ENCODE data around the gene GDI1.

GDI1 gene

DNA sequence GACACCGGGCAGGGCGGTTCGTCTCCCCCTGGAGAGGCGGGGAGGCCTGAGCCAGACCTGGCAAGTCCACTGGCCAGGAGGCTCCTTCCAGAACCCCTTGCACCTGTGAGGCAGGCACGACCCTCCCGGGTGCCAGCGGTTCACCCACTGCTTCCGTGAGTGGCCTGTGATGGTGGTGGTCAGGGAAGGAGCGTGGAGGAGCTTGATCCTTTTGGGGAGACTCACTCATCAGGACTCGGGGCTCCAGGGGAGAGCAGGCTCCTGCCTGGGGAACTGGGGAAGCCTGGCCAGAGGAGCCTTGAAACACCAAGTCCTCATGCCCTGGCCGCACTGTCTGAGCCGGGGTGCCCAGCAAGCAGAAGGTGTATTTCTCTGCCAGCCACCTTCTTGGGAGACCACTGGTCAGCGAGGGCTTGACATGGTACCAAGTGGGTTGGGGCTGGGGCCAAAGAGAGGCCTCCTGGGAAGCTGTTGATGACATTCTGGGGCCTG lies 7.8 kb downstream of the GDI1 start:
- Histone ChIP-seq H3K27ac (ENCODE audit: low read depth in 2 of 2, low read length in 2 of 2) (peak overlapping the region; percentile 68 to 74), H3K4me3 (ENCODE audit: low read length in 2 of 2) (peak overlapping the region; percentile 62 to 66), H3K36me3 (ENCODE audit: control insufficient read depth in 2 of 2, insufficient read depth in 2 of 2, low read length in 2 of 2) (peaks cover 15 to 16% of the 10 kb centered on the region in 2 donors), H3K4me1 (ENCODE audit: control insufficient read depth in 2 of 2, insufficient read depth in 2 of 2, low read length in 2 of 2) (peaks cover 7 to 10% of the 10 kb centered on the region in 2 donors), H3K9me3 (ENCODE audit: control insufficient read depth in 2 of 2, low read length in 2 of 2) (no peaks in the 10 kb centered on the region), H3K27me3 (ENCODE audit: control insufficient read depth in 2 of 2, insufficient read depth in 2 of 2, low read length in 2 of 2) (no peaks in the 10 kb centered on the region), H3K9ac (ENCODE audit: low read depth in 1 of 2, low read length in 2 of 2) (peak overlapping the region; percentile 63 to 86)

DNA sequence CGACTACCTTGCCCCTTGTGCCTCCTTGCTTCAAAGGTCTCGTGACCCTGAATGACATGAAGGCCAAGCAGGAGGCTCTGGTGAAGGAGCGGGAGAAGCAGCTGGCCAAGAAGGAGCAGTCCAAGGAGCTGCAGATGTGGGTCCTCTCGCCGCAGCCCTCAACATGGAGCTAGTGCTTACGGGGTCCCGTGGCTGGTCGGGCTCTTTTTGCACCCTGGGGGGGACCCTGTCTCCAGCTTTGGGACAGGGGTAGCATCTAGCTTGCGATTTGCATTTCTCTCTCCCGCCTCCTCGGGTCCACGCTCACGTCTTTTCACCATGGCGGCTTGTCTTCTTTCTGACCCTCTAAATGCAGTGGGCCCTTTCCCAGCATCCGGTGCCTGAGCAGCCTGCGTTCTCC lies 8.8 kb downstream of the GDI1 start:
- no peaks in the 10 kb centered on the region for H3K9me3 ChIP-seq (ENCODE audit: control insufficient read depth in 2 of 2, low read length in 2 of 2)
- no peak overlapping the region for H3K9ac ChIP-seq (ENCODE audit: low read depth in 1 of 2, low read length in 2 of 2)
- H3K4me1 ChIP-seq (ENCODE audit: control insufficient read depth in 2 of 2, insufficient read depth in 2 of 2, low read length in 2 of 2) = peaks cover 7 to 10% of the 10 kb centered on the region in 2 donors
- H3K4me3 ChIP-seq (ENCODE audit: low read length in 2 of 2) = no peak overlapping the region
- no peak overlapping the region for H3K27ac ChIP-seq (ENCODE audit: low read depth in 2 of 2, low read length in 2 of 2)
- H3K36me3 ChIP-seq (ENCODE audit: control insufficient read depth in 2 of 2, insufficient read depth in 2 of 2, low read length in 2 of 2) = peaks cover 16 to 22% of the 10 kb centered on the region in 2 donors
- H3K27me3 ChIP-seq (ENCODE audit: control insufficient read depth in 2 of 2, insufficient read depth in 2 of 2, low read length in 2 of 2) = no peaks in the 10 kb centered on the region

DNA sequence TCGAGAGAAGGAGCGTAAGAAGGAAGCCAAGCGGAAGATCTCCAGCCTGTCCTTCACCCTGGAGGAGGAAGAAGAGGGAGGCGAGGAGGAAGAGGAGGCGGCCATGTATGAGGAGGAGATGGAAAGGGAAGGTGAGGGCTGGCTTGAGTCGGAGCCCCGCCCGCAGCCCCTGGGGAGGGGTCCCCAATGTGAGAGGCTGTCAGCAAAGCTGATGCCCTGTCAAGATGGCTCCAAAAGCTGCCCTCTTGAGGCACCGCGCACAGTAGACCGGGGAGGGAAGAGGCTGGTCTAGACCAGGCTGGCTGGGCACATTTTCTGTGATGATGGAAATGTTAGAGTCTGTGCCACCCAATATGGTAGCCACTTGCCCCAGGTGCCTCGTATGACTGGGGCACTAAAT lies 9.5 kb downstream of the GDI1 start:
- peaks cover 15 to 22% of the 10 kb centered on the region in 2 donors for H3K36me3 ChIP-seq (ENCODE audit: control insufficient read depth in 2 of 2, insufficient read depth in 2 of 2, low read length in 2 of 2)
- H3K9ac ChIP-seq (ENCODE audit: low read depth in 1 of 2, low read length in 2 of 2) = no peak overlapping the region
- peaks cover 7 to 10% of the 10 kb centered on the region in 2 donors for H3K4me1 ChIP-seq (ENCODE audit: control insufficient read depth in 2 of 2, insufficient read depth in 2 of 2, low read length in 2 of 2)
- no peak overlapping the region for H3K27ac ChIP-seq (ENCODE audit: low read depth in 2 of 2, low read length in 2 of 2)
- no peaks in the 10 kb centered on the region for H3K27me3 ChIP-seq (ENCODE audit: control insufficient read depth in 2 of 2, insufficient read depth in 2 of 2, low read length in 2 of 2)
- H3K4me3 ChIP-seq (ENCODE audit: low read length in 2 of 2) = no peak overlapping the region
- H3K9me3 ChIP-seq (ENCODE audit: control insufficient read depth in 2 of 2, low read length in 2 of 2) = no peaks in the 10 kb centered on the region

DNA sequence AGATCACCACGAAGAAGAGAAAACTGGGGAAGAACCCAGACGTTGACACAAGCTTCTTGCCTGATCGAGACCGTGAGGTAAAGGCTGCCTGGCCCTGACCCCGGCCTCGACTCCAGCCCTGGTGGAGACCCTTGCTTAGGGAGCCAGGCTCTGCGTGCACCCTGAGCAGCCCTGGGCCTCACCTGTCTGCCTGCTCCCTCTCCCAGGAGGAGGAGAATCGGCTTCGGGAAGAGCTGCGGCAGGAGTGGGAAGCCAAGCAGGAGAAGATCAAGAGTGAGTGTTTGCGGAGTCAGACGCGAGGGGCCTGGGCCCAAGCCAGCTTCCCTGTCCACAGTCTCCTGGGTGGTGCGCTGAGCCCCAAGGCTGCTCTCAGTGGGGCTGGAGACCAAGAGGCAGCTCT lies 11.5 kb downstream of the GDI1 start:
- peaks cover 9 to 16% of the 10 kb centered on the region in 2 donors for H3K36me3 ChIP-seq (ENCODE audit: control insufficient read depth in 2 of 2, insufficient read depth in 2 of 2, low read length in 2 of 2)
- no peak overlapping the region for H3K4me3 ChIP-seq (ENCODE audit: low read length in 2 of 2)
- H3K9ac ChIP-seq (ENCODE audit: low read depth in 1 of 2, low read length in 2 of 2) = no peak overlapping the region
- H3K9me3 ChIP-seq (ENCODE audit: control insufficient read depth in 2 of 2, low read length in 2 of 2) = no peaks in the 10 kb centered on the region
- no peaks in the 10 kb centered on the region for H3K27me3 ChIP-seq (ENCODE audit: control insufficient read depth in 2 of 2, insufficient read depth in 2 of 2, low read length in 2 of 2)
- H3K27ac ChIP-seq (ENCODE audit: low read depth in 2 of 2, low read length in 2 of 2) = no peak overlapping the region
- H3K4me1 ChIP-seq (ENCODE audit: control insufficient read depth in 2 of 2, insufficient read depth in 2 of 2, low read length in 2 of 2) = peaks cover 7 to 10% of the 10 kb centered on the region in 2 donors

DNA sequence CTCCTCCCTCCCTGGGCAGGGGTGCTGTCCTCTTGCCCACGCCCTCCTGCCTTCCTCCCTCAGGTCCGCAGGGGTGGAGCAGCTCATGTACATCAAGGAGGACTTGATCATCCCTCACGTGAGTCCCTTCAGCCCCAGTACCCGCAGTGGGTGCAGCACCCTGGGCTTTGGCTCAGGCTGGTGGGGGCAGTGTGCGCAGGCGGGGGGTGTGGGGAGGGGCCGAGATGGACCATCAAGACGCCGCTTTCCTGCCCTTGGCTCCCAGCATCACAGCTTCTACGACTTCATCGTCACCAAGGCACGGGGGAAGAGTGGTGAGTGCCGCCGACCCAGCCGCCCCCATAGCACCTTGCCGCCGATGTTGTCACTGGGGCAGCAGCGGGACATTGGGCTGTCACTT lies 12.7 kb downstream of the GDI1 start:
- Histone ChIP-seq H3K9me3 (ENCODE audit: control insufficient read depth in 2 of 2, low read length in 2 of 2) (no peaks in the 10 kb centered on the region), H3K9ac (ENCODE audit: low read depth in 1 of 2, low read length in 2 of 2) (no peak overlapping the region), H3K4me3 (ENCODE audit: low read length in 2 of 2) (no peak overlapping the region), H3K27me3 (ENCODE audit: control insufficient read depth in 2 of 2, insufficient read depth in 2 of 2, low read length in 2 of 2) (no peaks in the 10 kb centered on the region), H3K36me3 (ENCODE audit: control insufficient read depth in 2 of 2, insufficient read depth in 2 of 2, low read length in 2 of 2) (peaks cover 9 to 16% of the 10 kb centered on the region in 2 donors), H3K27ac (ENCODE audit: low read depth in 2 of 2, low read length in 2 of 2) (no peak overlapping the region), H3K4me1 (ENCODE audit: control insufficient read depth in 2 of 2, insufficient read depth in 2 of 2, low read length in 2 of 2) (peaks cover 4 to 8% of the 10 kb centered on the region in 2 donors)

DNA sequence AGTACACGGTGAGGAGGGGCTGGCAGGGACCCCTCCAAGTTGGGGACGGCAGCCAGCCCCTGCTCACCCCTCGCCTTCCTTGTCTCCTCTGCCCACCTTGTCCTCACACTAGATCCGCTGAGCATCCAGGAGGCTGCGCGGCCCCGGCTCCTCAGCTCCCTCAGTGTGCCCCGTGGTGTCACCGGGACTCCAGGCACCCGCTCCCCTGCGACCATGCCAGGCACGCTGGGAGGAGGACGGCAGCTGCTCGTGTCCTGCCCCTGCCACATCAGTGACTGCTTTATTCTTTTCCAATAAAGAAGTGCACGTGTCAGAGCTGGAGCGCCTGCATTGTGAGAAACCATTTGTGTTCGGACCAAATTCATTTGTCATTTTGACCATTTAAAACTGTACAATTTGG lies 13.4 kb downstream of the GDI1 start:
- H3K4me3 ChIP-seq (ENCODE audit: low read length in 2 of 2) = no peak overlapping the region
- no peak overlapping the region for H3K9ac ChIP-seq (ENCODE audit: low read depth in 1 of 2, low read length in 2 of 2)
- H3K4me1 ChIP-seq (ENCODE audit: control insufficient read depth in 2 of 2, insufficient read depth in 2 of 2, low read length in 2 of 2) = peaks cover 0 to 2% of the 10 kb centered on the region in 2 donors
- no peak overlapping the region for H3K27ac ChIP-seq (ENCODE audit: low read depth in 2 of 2, low read length in 2 of 2)
- peaks cover 9 to 16% of the 10 kb centered on the region in 2 donors for H3K36me3 ChIP-seq (ENCODE audit: control insufficient read depth in 2 of 2, insufficient read depth in 2 of 2, low read length in 2 of 2)
- no peaks in the 10 kb centered on the region for H3K27me3 ChIP-seq (ENCODE audit: control insufficient read depth in 2 of 2, insufficient read depth in 2 of 2, low read length in 2 of 2)
- H3K9me3 ChIP-seq (ENCODE audit: control insufficient read depth in 2 of 2, low read length in 2 of 2) = no peaks in the 10 kb centered on the region

DNA sequence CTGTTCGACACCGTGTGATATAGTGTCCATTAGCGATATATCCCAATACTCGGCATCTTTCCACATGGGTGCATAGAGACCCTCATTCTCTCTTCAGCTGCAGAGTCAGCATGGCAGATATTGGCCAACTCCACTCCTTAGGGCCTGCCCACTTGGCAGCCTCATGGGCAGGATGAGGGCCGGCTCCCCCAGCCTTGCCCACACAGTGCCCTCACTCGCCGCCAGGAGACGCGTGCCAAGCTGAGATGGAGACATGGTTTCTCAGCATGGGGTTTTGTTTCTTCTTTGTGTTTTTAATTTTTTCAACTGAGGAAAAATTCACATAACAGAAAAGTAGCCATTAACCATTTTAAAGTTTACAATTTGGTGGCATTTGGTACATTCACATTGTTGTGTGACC lies 15.9 kb downstream of the GDI1 start:
- no peak overlapping the region for H3K9ac ChIP-seq (ENCODE audit: low read depth in 1 of 2, low read length in 2 of 2)
- H3K27me3 ChIP-seq (ENCODE audit: control insufficient read depth in 2 of 2, insufficient read depth in 2 of 2, low read length in 2 of 2) = no peaks in the 10 kb centered on the region
- no peak overlapping the region for H3K4me3 ChIP-seq (ENCODE audit: low read length in 2 of 2)
- no peak overlapping the region for H3K27ac ChIP-seq (ENCODE audit: low read depth in 2 of 2, low read length in 2 of 2)
- no peaks in the 10 kb centered on the region for H3K9me3 ChIP-seq (ENCODE audit: control insufficient read depth in 2 of 2, low read length in 2 of 2)
- peaks cover 5 to 16% of the 10 kb centered on the region in 2 donors for H3K36me3 ChIP-seq (ENCODE audit: control insufficient read depth in 2 of 2, insufficient read depth in 2 of 2, low read length in 2 of 2)
- H3K4me1 ChIP-seq (ENCODE audit: control insufficient read depth in 2 of 2, insufficient read depth in 2 of 2, low read length in 2 of 2) = no peaks in the 10 kb centered on the region

DNA sequence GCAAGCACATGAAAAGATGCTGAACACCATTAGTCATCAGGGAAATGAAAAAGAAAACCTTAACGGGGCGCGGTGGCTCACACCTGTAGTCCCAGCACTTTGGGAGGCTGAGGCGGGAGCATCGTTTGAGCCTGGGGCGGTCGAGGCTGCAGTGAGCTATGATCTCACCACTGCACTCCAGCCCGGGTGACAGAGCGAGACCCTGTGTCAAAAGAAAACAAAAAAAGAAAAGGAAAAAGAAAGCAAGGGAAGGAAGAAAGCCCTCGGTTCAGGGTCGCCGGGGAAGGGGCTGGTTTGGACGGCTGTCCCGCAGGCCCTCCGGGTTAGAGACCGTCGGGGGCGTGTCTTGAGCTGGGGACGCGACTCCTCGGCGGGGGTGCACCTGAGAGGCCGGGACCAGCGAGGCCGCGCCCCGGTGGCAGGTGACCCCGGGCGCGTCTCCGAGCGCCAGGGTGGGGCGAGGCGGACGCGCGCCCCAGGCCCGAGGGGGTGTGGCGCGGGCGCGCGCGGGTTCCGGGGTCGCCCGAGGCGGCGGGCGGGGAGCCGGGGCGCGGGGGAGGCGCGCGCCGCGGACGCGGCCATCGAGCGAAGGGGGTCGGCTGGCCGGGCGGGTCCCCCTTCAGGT lies 20.6 kb downstream of the GDI1 start:
- H3K36me3 ChIP-seq (ENCODE audit: control insufficient read depth in 2 of 2, insufficient read depth in 2 of 2, low read length in 2 of 2) = peaks cover 0 to 6% of the 10 kb centered on the region in 2 donors
- peak overlapping the region in 1 of 2 donors; percentile 38 for H3K27ac ChIP-seq (ENCODE audit: low read depth in 2 of 2, low read length in 2 of 2)
- peak overlapping the region; percentile 43 to 47 for H3K9ac ChIP-seq (ENCODE audit: low read depth in 1 of 2, low read length in 2 of 2)

DNA sequence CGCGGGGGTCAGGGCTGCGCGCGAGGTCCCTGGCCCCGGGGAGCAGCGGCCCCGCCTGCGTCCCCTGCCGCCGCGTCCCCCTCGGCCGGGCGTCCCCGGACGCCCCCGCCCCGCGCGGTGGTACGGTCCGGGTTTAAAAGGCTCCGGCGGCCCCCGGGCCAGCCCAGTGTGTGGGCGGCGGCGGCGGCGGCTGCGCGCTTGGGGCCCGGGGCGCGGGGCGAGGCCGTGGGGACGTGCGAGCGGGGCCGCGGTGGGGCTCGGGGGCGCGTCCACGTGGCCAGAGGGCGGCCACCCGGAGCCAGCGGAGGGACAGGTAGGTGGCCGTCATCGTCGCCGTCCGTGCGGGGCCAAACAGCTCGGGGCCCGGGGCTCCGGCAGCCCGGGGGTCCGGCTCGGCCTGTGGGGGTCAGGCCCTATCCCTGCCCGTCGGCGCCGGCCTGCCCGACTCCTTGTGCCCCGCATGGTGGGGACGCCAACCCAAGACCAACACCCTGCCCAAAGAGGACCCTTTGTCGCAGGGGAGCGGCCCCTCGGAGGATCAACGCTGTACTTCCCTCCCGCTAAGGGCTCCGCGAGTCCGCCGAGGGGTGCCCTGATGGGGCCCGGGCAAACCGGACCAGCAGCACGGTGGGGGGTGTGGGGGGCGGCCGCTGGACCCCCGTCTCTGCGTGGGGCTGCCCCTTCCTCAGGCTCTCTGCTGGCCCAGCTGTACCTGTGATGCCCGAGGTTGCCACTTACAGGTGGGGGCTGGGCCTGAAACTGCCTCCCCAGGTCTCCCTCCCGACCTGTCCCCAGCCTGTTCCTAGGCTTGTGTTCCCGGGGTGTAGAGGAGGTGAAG lies 21.4 kb downstream of the GDI1 start, which contains the start of gene PLXNA3:
Gene PLXNA3 (plus strand): TSS at position 166 of the 838 bp plus-strand sequence. CDS start 1,903 bp downstream, outside the sequence.
- H3K4me3 ChIP-seq (ENCODE audit: low read length in 2 of 2) = peak within 1 kb of the TSS; percentile 59 to 67
- peak within 1 kb of the TSS; percentile 56 to 79 for H3K9ac ChIP-seq (ENCODE audit: low read depth in 1 of 2, low read length in 2 of 2)
- H3K27me3 ChIP-seq (ENCODE audit: control insufficient read depth in 2 of 2, insufficient read depth in 2 of 2, low read length in 2 of 2) = no peaks in the 10 kb centered on the region
- peak within 1 kb of the TSS; percentile 38 to 41 for H3K27ac ChIP-seq (ENCODE audit: low read depth in 2 of 2, low read length in 2 of 2)
- H3K4me1 ChIP-seq (ENCODE audit: control insufficient read depth in 2 of 2, insufficient read depth in 2 of 2, low read length in 2 of 2) = peaks cover 5 to 6% of the 10 kb centered on the region in 2 donors
- peaks cover 0 to 6% of the 10 kb centered on the region in 2 donors for H3K36me3 ChIP-seq (ENCODE audit: control insufficient read depth in 2 of 2, insufficient read depth in 2 of 2, low read length in 2 of 2)
- H3K9me3 ChIP-seq (ENCODE audit: control insufficient read depth in 2 of 2, low read length in 2 of 2) = no peaks in the 10 kb centered on the region

More for the DNA sequence above, 20.6 kb downstream of the GDI1 start:
- H3K4me3 ChIP-seq (ENCODE audit: low read length in 2 of 2) = peak overlapping the region; percentile 59 to 61
- H3K27me3 ChIP-seq (ENCODE audit: control insufficient read depth in 2 of 2, insufficient read depth in 2 of 2, low read length in 2 of 2) = no peaks in the 10 kb centered on the region
- no peaks in the 10 kb centered on the region for H3K9me3 ChIP-seq (ENCODE audit: control insufficient read depth in 2 of 2, low read length in 2 of 2)
- H3K4me1 ChIP-seq (ENCODE audit: control insufficient read depth in 2 of 2, insufficient read depth in 2 of 2, low read length in 2 of 2) = peaks cover 5 to 6% of the 10 kb centered on the region in 2 donors
